ENCODE data around the gene IL17RB. TPM values are rescaled to one million over a fixed set of nuclear protein-coding genes. Genes with fewer than 3 reads are reported as not detected.

Gene IL17RB
- total and polyA plus RNA-seq, 8 donors = 4.0 to 18.8 (median 6.6) TPM

DNA sequence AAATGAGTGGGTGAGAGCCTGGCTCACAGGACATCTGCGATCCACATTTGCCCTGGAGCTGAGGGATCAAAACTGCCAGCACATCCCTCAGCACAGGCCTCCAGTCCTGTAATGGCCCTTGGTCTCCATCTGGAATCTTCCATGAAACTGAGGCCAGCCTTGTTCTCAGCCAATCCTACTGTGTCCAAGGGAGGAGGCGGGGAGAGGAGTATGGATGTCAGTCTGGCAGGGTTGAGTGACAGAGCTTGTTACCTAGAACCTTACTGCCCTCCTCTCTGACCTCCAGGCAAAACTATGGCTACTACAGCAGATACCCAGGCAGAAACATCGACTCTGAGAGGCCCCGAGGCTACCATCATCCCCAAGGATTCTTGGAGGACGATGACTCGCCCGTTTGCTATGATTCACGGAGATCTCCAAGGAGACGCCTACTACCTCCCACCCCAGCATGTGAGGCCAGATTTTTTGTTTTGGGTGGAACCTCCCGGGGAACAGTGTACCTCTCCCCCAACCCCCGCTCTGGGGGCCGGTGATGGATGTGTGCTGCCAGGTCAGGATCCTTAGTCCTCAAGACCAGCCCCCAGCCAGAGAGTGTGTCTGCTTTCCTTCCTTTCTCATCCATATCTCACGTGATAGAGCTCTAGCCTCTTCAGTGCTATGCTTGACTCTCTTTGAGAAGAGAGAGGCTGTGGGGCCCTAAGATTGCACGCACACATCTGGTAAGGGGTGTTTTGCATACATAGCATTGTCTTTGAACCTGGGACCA lies 41.5 kb upstream of the IL17RB start:
- DNase-seq = peak in 1 of 6 donors; percentile 46
- TF ChIP-seq, protein P1, sequence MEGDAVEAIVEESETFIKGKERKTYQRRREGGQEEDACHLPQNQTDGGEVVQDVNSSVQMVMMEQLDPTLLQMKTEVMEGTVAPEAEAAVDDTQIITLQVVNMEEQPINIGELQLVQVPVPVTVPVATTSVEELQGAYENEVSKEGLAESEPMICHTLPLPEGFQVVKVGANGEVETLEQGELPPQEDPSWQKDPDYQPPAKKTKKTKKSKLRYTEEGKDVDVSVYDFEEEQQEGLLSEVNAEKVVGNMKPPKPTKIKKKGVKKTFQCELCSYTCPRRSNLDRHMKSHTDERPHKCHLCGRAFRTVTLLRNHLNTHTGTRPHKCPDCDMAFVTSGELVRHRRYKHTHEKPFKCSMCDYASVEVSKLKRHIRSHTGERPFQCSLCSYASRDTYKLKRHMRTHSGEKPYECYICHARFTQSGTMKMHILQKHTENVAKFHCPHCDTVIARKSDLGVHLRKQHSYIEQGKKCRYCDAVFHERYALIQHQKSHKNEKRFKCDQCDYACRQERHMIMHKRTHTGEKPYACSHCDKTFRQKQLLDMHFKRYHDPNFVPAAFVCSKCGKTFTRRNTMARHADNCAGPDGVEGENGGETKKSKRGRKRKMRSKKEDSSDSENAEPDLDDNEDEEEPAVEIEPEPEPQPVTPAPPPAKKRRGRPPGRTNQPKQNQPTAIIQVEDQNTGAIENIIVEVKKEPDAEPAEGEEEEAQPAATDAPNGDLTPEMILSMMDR (IDR thresholded peaks at IDR 0.05) = no peak
- Histone ChIP-seq H3K27ac (no peak overlapping the region), H3K36me3 (no peaks in the 10 kb centered on the region), H3K27me3 (no peaks in the 10 kb centered on the region), H3K4me1 (peaks cover 5 to 11% (median 9%) of the 10 kb centered on the region in 3 donors), H3K4me3 (no peak overlapping the region), H3K9me3 (no peaks in the 10 kb centered on the region)
- intact Hi-C loops (cut with DNase I) = no loop called here
- 80 to 85% methylated on average over 14 of the region's 14 CpGs for WGBS, 2 donors
- ATAC-seq = no peak
- no peak for FAIRE-seq

GRCh38 chr3:53805463-53806159 lies 40.8 kb upstream of the IL17RB start:
- 71 to 87% methylated on average over 4 of the region's 4 CpGs for WGBS, 2 donors
- FAIRE-seq = no peak
- no peak for ATAC-seq
- peak in 1 of 6 donors; percentile 46 for DNase-seq
- Histone ChIP-seq H3K9me3 (no peaks in the 10 kb centered on the region), H3K27ac (no peak overlapping the region), H3K4me3 (no peak overlapping the region), H3K27me3 (no peaks in the 10 kb centered on the region), H3K36me3 (no peaks in the 10 kb centered on the region), H3K4me1 (peaks cover 5 to 11% (median 9%) of the 10 kb centered on the region in 3 donors)
- intact Hi-C loops (cut with DNase I) = no loop called here
- TF ChIP-seq, protein P1 (IDR thresholded peaks at IDR 0.05) = no peak

- DNase-seq (peak in 4 of 6 donors; percentile 53 to 76 (median 66)), FAIRE-seq (no peak), ATAC-seq (peak; percentile 82 to 93 (median 90))
- 32 to 38% methylated on average over 10 of the region's 10 CpGs for WGBS, 2 donors
- peak overlapping the region in 2 of 4 donors; percentile 74 to 76 for H3K27ac ChIP-seq
- no peaks in the 10 kb centered on the region for H3K9me3 ChIP-seq
- no peaks in the 10 kb centered on the region for H3K36me3 ChIP-seq
- H3K27me3 ChIP-seq = no peaks in the 10 kb centered on the region
- intact Hi-C loops (cut with DNase I) = no loop called here
- TF ChIP-seq, protein P1 (IDR thresholded peaks at IDR 0.05) = no peak
- H3K4me1 ChIP-seq = peaks cover 5 to 11% (median 9%) of the 10 kb centered on the region in 3 donors
- no peak overlapping the region for H3K4me3 ChIP-seq
Measured at GRCh38 chr3:53806182-53807116, 39.9 kb upstream of the IL17RB start.

GRCh38 chr3:53807117-53807810 lies 39.1 kb upstream of the IL17RB start:
- peak overlapping the region in 2 of 4 donors; percentile 74 to 76 for H3K27ac ChIP-seq
- FAIRE-seq = no peak

More at GRCh38 chr3:53807117-53807810, 39.1 kb upstream of the IL17RB start:
- 77 to 79% methylated on average over 15 of the region's 15 CpGs for WGBS, 2 donors
- no peaks in the 10 kb centered on the region for H3K9me3 ChIP-seq
- TF ChIP-seq, protein P1 (IDR thresholded peaks at IDR 0.05) = no peak
- intact Hi-C loops (cut with DNase I) = no loop called here
- no peaks in the 10 kb centered on the region for H3K36me3 ChIP-seq
- ATAC-seq (peak in 3 of 4 donors; percentile 4 to 21 (median 13)), DNase-seq (peak in 1 of 6 donors; percentile 49)
- H3K27me3 ChIP-seq = no peaks in the 10 kb centered on the region
- no peak overlapping the region for H3K4me3 ChIP-seq
- peaks cover 5 to 11% (median 9%) of the 10 kb centered on the region in 3 donors for H3K4me1 ChIP-seq
